OCI-LY3 (cell line): Measurements from ENCODE around the gene GGTA1.
"Not testable (repeated sequence)": the region's sequence is repeated elsewhere in the genome, so short reads cannot be mapped to it uniquely, and the experiment has no call there.

Source experiments
- H2AFZ ChIP-seq: fragments of 200-600, 300-600 bp; shearing (Covaris generic); 2 replicates; pipeline ENCODE4 v1.6.0; 2014; ENCODE audit warnings: antibody characterized with exemption, low read depth, low read length
- H3K27ac ChIP-seq: fragments of 200-600, 300-600 bp; sonication (generic); 2 replicates; pipeline ENCODE4 v1.5.1; 2014; ENCODE audit warnings: mild to moderate bottlenecking, low read length, moderate library complexity, mixed read lengths
- H3K27me3 ChIP-seq: fragments of 200-600, 300-600 bp; sonication (generic); 2 replicates; pipeline ENCODE4 v1.6.1; 2014; ENCODE audit warnings: low read depth, low read length, mixed read lengths
- H3K36me3 ChIP-seq: fragments of 200-600, 300-600 bp; sonication (generic); replicated peaks from 2 replicates; pipeline ENCODE3; 2014; ENCODE audit warnings: low read depth, low read length, mixed read lengths
- H3K4me1 ChIP-seq: fragments of 300-600, 200-600 bp; sonication (generic); 2 replicates; pipeline ENCODE4 v1.6.1; 2014; ENCODE audit warnings: low read length, mixed read lengths
- H3K4me2 ChIP-seq: fragments of 200-600, 300-600 bp; sonication (generic); 2 replicates; pipeline ENCODE4 v1.6.1; 2014; ENCODE audit warnings: low read length, mixed read lengths
- H3K4me3 ChIP-seq: fragments of 300-600, 200-600 bp; sonication (generic); 2 replicates; pipeline ENCODE4 v1.5.1; 2014; ENCODE audit warnings: antibody characterized with exemption, mild to moderate bottlenecking, low read length, moderate library complexity
- H3K79me2 ChIP-seq: fragments of 300-600, 200-600 bp; shearing (Covaris generic); 2 replicates; pipeline ENCODE4 v1.6.1; 2014; ENCODE audit warnings: mild to moderate bottlenecking, low read length, mixed read lengths
- H3K9ac ChIP-seq: fragments of 300-600, 200-600 bp; shearing (Covaris generic); 2 replicates; pipeline ENCODE4 v1.6.0; 2014; ENCODE audit warnings: mild to moderate bottlenecking, low read length, moderate library complexity
- H3K9me3 ChIP-seq: fragments of 200-600, 300-600 bp; shearing (Covaris generic); 2 replicates; pipeline ENCODE4 v1.6.1; 2014; ENCODE audit warnings: low read length, mixed read lengths; ENCODE audit not compliant: insufficient read depth
- H4K20me1 ChIP-seq: fragments of 200-600, 300-600 bp; sonication (generic); 2 replicates; pipeline ENCODE4 v1.6.1; 2016; ENCODE audit warnings: low read length, mixed read lengths; ENCODE audit not compliant: insufficient read depth
- CTCF ChIP-seq: fragments of 200-600, 300-600 bp; sonication (generic); IDR thresholded peaks from 2 replicates; pipeline ENCODE4 v1.5.1; 2014; ENCODE audit warnings: antibody characterized with exemption, low read length, low read depth
- EZH2phosphoT487 ChIP-seq: fragments of 200-600 bp; shearing (Covaris generic); IDR thresholded peaks from 2 replicates; pipeline ENCODE4 v1.6.1; 2018; ENCODE audit warnings: antibody characterized with exemption, mixed run types, low read depth

GGTA1 gene

GRCh38 chr9:121518634-121519033 lies 19.0 kb upstream of the GGTA1 start:
- Histone ChIP-seq H3K9ac (no peak overlapping the region), H3K27ac (no peak overlapping the region), H3K4me2 (no peak overlapping the region), H3K4me3 (no peak overlapping the region), H3K27me3 (peaks cover 7% of the 10 kb centered on the region; the same call in 1 of the 2 replicates), H3K36me3 (no peaks in the 10 kb centered on the region), H4K20me1 (no peaks in the 10 kb centered on the region), H2AFZ (no peak overlapping the region), H3K79me2 (no peaks in the 10 kb centered on the region), H3K4me1 (no peaks in the 10 kb centered on the region), H3K9me3 (no peaks in the 10 kb centered on the region)
- no peak for TF ChIP-seq EZH2phosphoT487
- no peak for TF ChIP-seq CTCF

GRCh38 chr9:121513166-121513565 lies 13.5 kb upstream of the GGTA1 start:
- not testable (repeated sequence) for H3K4me1 ChIP-seq, H3K4me3 ChIP-seq, H3K27ac ChIP-seq, H3K27me3 ChIP-seq, H2AFZ ChIP-seq, H3K9ac ChIP-seq, H3K9me3 ChIP-seq, H3K79me2 ChIP-seq, H3K36me3 ChIP-seq, H4K20me1 ChIP-seq, H3K4me2 ChIP-seq

- TF ChIP-seq EZH2phosphoT487: no peak
- TF ChIP-seq CTCF: no peak
- H2AFZ ChIP-seq: no peak overlapping the region
- no peaks in the 10 kb centered on the region for H3K4me1 ChIP-seq
- H3K79me2 ChIP-seq: no peaks in the 10 kb centered on the region
- no peaks in the 10 kb centered on the region for H3K9me3 ChIP-seq
- no peaks in the 10 kb centered on the region for H3K36me3 ChIP-seq
- no peak overlapping the region for H3K4me3 ChIP-seq
- no peak overlapping the region for H3K9ac ChIP-seq
- H3K27me3 ChIP-seq: peaks cover 7% of the 10 kb centered on the region; the same call in 1 of the 2 replicates
- H3K27ac ChIP-seq: no peak overlapping the region
- H4K20me1 ChIP-seq: no peaks in the 10 kb centered on the region
- H3K4me2 ChIP-seq: no peak overlapping the region
These were observed 11.3 kb upstream of the GGTA1 start for GRCh38 chr9:121510766-121511550.

- Histone ChIP-seq H3K4me2 (no peak overlapping the region), H4K20me1 (no peaks in the 10 kb centered on the region), H3K9me3 (no peaks in the 10 kb centered on the region), H3K4me1 (no peaks in the 10 kb centered on the region), H3K4me3 (no peak overlapping the region), H3K27me3 (peaks cover 9% of the 10 kb centered on the region; the same call in 1 of the 2 replicates), H3K79me2 (no peaks in the 10 kb centered on the region), H3K27ac (no peak overlapping the region), H3K9ac (no peak overlapping the region), H3K36me3 (no peaks in the 10 kb centered on the region), H2AFZ (no peak overlapping the region)
- TF ChIP-seq CTCF (no peak), EZH2phosphoT487 (no peak)
These were observed 9.5 kb upstream of the GGTA1 start for GRCh38 chr9:121509180-121509579.
